Endothelial cell of umbilical vein (primary cell): ENCODE data around the gene CDR2. TPM values are rescaled to one million over a fixed set of nuclear protein-coding genes. Genes with fewer than 3 reads are reported as not detected.

Source experiments
- BruUV-seq: library from RNA; stranded (reverse); fragments of 400-500 nt; replicated peaks from 2 replicates; lab custom pipeline; 2021; lab: Mats Ljungman, UMichigan
- CTCF ChIA-PET: fragments of 300-600, 350-600 bp; sonication (Branson Sonifier 250); formaldehyde crosslinking; loops from one replicate; lab custom pipeline; 2021; ENCODE audit warnings: antibody characterized with exemption, inconsistent platforms; lab: Charles Lee
- POLR2A ChIA-PET: fragments of 300-600, 350-600 bp; sonication (Branson Sonifier 250); formaldehyde crosslinking; loops from one replicate; lab custom pipeline; 2021; ENCODE audit warnings: antibody characterized with exemption, inconsistent platforms; lab: Charles Lee
- DNase-seq: peaks from one replicate; pipeline ENCODE4 v3.0.0-alpha.2; 2011; ENCODE audit warnings: low read depth, low spot score
- FAIRE-seq: peaks from 2 replicates; lab custom pipeline; 2011; peaks lifted over from hg19 to GRCh38; lab: Jason Lieb, UNC
- H2AFZ ChIP-seq: 2 replicates; pipeline ENCODE4 v1.6.0; 2012; ENCODE audit warnings: low read depth, low read length, control low read depth, inconsistent platforms
- H3K27ac ChIP-seq: 2 replicates; pipeline ENCODE4 v1.5.1; 2011; ENCODE audit warnings: low read depth, mild to moderate bottlenecking, control low read depth, low read length, moderate library complexity; ENCODE audit not compliant: insufficient read depth
- H3K27me3 ChIP-seq, 2 experiments: 2 replicates each; pipeline versions ENCODE4 v1.6.0 to v1.6.1; 2011; ENCODE audit warnings: low read length in 2 of 2, mixed read lengths in 1 of 2; ENCODE audit not compliant: control insufficient read depth in 2 of 2, insufficient read depth in 2 of 2
- H3K36me3 ChIP-seq, 2 experiments: 2 replicates in 1 of 2; 3 replicates in 1 of 2; pipeline ENCODE4 v1.5.1; 2011; ENCODE audit warnings: low read length in 2 of 2, mild to moderate bottlenecking in 1 of 2, moderate library complexity in 1 of 2; ENCODE audit not compliant: control insufficient read depth in 2 of 2, insufficient read depth in 2 of 2; ENCODE audit errors: extremely low read depth in 1 of 2
- H3K4me1 ChIP-seq: 3 replicates; pipeline ENCODE4 v1.5.1; 2011; ENCODE audit warnings: mild to moderate bottlenecking, low read length; ENCODE audit not compliant: control insufficient read depth, insufficient read depth; ENCODE audit errors: extremely low read depth
- H3K4me2 ChIP-seq: 2 replicates; pipeline ENCODE4 v1.6.1; 2011; ENCODE audit warnings: low read length, control low read depth, mixed read lengths; ENCODE audit not compliant: insufficient read depth
- H3K4me3 ChIP-seq, 3 experiments: fragments of 200-600 bp in 1 of 3; sonication (generic), shearing (Covaris generic) in 1 of 3; replicated peaks in 1 of 3; 2 replicates each; pipeline ENCODE4 v1.5.1; 2011 to 2016; ENCODE audit warnings: control low read depth in 3 of 3, low read length in 3 of 3, mild to moderate bottlenecking in 2 of 3, inconsistent platforms in 1 of 3, low read depth in 1 of 3, moderate library complexity in 1 of 3; ENCODE audit not compliant: insufficient read depth in 1 of 3
- H3K79me2 ChIP-seq: 2 replicates; pipeline ENCODE4 v1.6.0; 2012; ENCODE audit warnings: low read length, inconsistent platforms; ENCODE audit not compliant: control insufficient read depth, insufficient read depth
- H3K9ac ChIP-seq: replicated peaks from 2 replicates; pipeline ENCODE3; 2011; ENCODE audit warnings: low read length, control low read depth; ENCODE audit not compliant: insufficient read depth; ENCODE audit errors: extremely low read depth
- H3K9me1 ChIP-seq: replicated peaks from 3 replicates; pipeline ENCODE4 v1.6.0; 2011; ENCODE audit warnings: mild to moderate bottlenecking, low read length; ENCODE audit not compliant: control insufficient read depth, insufficient read depth; ENCODE audit errors: extremely low read depth
- H3K9me3 ChIP-seq: replicated peaks from 2 replicates; pipeline ENCODE4 v1.5.1; 2012; ENCODE audit warnings: low read length, inconsistent platforms; ENCODE audit not compliant: control insufficient read depth, insufficient read depth
- H4K20me1 ChIP-seq: replicated peaks from 2 replicates; pipeline ENCODE3; 2011; ENCODE audit warnings: mild to moderate bottlenecking, low read length; ENCODE audit not compliant: control insufficient read depth, insufficient read depth; ENCODE audit errors: extremely low read depth
- EZH2 ChIP-seq: IDR thresholded peaks from 2 replicates; pipeline ENCODE4 v1.6.1; 2012; ENCODE audit warnings: borderline replicate concordance, low read depth, mild to moderate bottlenecking, moderate library complexity, low read length, inconsistent platforms; ENCODE audit not compliant: severe bottlenecking
- FOS ChIP-seq: IDR thresholded peaks from 2 replicates; pipeline ENCODE4 v1.6.1; 2011; ENCODE audit warnings: mild to moderate bottlenecking, low read length, moderate library complexity, borderline replicate concordance; ENCODE audit not compliant: insufficient read depth
- GATA2 ChIP-seq: IDR thresholded peaks from 2 replicates; pipeline ENCODE4 v1.7.0; 2011; ENCODE audit warnings: low read depth, mild to moderate bottlenecking, moderate library complexity, mixed read lengths, low read length; ENCODE audit not compliant: insufficient read length, insufficient read depth
- JUN ChIP-seq: IDR thresholded peaks from 2 replicates; pipeline ENCODE4 v1.6.1; 2011; ENCODE audit warnings: borderline replicate concordance, low read depth; ENCODE audit not compliant: insufficient read length, insufficient read depth
- MYC ChIP-seq: IDR thresholded peaks from one replicate; pipeline ENCODE4 v1.6.1; 2011; ENCODE audit warnings: mild to moderate bottlenecking, low read depth, low read length
- POLR2A ChIP-seq: IDR thresholded peaks from 2 replicates; pipeline ENCODE4 v1.6.1; 2012; ENCODE audit warnings: low read depth, mild to moderate bottlenecking, control low read depth, low read length
- POLR2AphosphoS5 ChIP-seq: IDR thresholded peaks from 2 replicates; pipeline ENCODE4 v1.6.1; 2012; ENCODE audit warnings: low read depth, mild to moderate bottlenecking, control low read depth, low read length, moderate library complexity; ENCODE audit not compliant: insufficient read depth
- dilution Hi-C: fragments of 300-500 bp; cut with MboI; formaldehyde crosslinking; loops from one replicate; pipeline ENCODE4 v1.15.0; 2019; ENCODE audit warnings: low sequenced_read_pairs; ENCODE audit not compliant: extremely low pct_ligation_motif_present
- intact Hi-C: fragments of 100-400 bp; cut with micrococcal nuclease; formaldehyde crosslinking; loops from one replicate; pipeline ENCODE4 v1.10.0; 2022
- polyA plus RNA-seq, 4 experiments: library from polyadenylated mRNA; depleted of rRNA in 3 of 4; stranded (reverse) in 3 of 4; unstranded in 1 of 4; fragments of >200 nt; gene quantifications; 2 replicates each; pipeline versions ENCODE4 v1.2.1 to v1.2.3, GENCODE V29; 2011 to 2012; ENCODE audit warnings: missing spikeins in 1 of 4
- total RNA-seq: library from RNA; stranded (reverse); gene quantifications from 2 replicates; pipeline ENCODE4 v1.2.3, GENCODE V29; 2021
- TF ChIP-seq, protein P1 (sequence below): IDR thresholded peaks from 2 replicates; pipeline ENCODE4 v1.6.1; 2011; ENCODE audit not compliant: insufficient read depth, insufficient read length
- TF ChIP-seq, protein P2 (sequence below), 2 donors: IDR thresholded peaks; 1 replicate in 1 of 2; 2 replicates in 1 of 2; pipeline ENCODE4 v1.5.1; 2011; ENCODE audit warnings: low read length in 2 of 2, mild to moderate bottlenecking in 2 of 2, moderate library complexity in 2 of 2, control low read depth in 1 of 2, inconsistent platforms in 1 of 2, low read depth in 1 of 2; ENCODE audit not compliant: insufficient read depth in 1 of 2; ENCODE audit errors: extremely low read depth in 1 of 2

The CDR2 gene
- total and polyA plus RNA-seq, 2 donors (not counting 3 experiments of a cell fraction or from before 2014, with no cell fraction given), result 35.3 to 61.9 TPM

DNA sequence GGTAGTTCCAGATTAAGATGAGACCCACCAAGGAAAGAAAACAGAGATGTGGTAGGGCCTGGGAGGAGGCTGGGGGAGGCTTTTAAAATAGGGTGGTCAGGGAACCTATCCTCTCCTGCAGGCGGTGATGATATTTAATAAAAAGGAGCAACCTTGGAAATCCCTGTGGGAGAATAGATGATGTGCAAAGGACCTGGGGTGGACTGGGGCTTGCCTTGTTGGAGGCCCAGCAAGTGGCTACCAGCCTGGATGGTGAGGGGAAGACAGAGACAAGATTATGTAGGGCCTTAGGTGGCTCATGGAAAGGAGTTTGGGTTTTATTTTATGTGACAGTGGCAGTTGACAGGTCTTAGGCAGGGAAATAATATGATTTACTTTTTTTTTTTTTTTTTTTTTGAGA is 75.4 kb downstream of the CDR2 start:
- Histone ChIP-seq H3K4me1 (no peaks in the 10 kb centered on the region), H3K36me3 (peaks cover 0 to 6% of the 10 kb centered on the region in 2 experiments), H3K9me3 (no peaks in the 10 kb centered on the region), H3K27me3 (no peaks in the 10 kb centered on the region), H3K79me2 (peaks cover 38% of the 10 kb centered on the region), H3K27ac (no peak overlapping the region), H3K4me2 (no peak overlapping the region), H4K20me1 (no peaks in the 10 kb centered on the region), H2AFZ (no peak overlapping the region), H3K9me1 (no peaks in the 10 kb centered on the region), H3K4me3 (no peak overlapping the region), H3K9ac (no peak overlapping the region)
- intact Hi-C loops, result no loop called here
- dilution Hi-C loops, result no loop called here
- TF ChIP-seq EZH2 (no peak), POLR2AphosphoS5 (no peak), JUN (no peak)
- TF ChIP-seq, protein P1, sequence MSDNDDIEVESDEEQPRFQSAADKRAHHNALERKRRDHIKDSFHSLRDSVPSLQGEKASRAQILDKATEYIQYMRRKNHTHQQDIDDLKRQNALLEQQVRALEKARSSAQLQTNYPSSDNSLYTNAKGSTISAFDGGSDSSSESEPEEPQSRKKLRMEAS, result no peak
- no peak for FAIRE-seq
- POLR2A ChIA-PET, result interaction anchor here (1.0 kb wide), 1 partner anchor 107 kb away, joined by 4 read pairs; no protein-coding TSS in a partner anchor
- no TSS peak for BruUV-seq
- no peak for DNase-seq
- CTCF ChIA-PET, result interaction anchor here (1.1 to 2.4 kb wide), 5 partner anchors 99 to 221 kb away, joined by 3 to 11 read pairs (median 6); no protein-coding TSS in a partner anchor

DNA sequence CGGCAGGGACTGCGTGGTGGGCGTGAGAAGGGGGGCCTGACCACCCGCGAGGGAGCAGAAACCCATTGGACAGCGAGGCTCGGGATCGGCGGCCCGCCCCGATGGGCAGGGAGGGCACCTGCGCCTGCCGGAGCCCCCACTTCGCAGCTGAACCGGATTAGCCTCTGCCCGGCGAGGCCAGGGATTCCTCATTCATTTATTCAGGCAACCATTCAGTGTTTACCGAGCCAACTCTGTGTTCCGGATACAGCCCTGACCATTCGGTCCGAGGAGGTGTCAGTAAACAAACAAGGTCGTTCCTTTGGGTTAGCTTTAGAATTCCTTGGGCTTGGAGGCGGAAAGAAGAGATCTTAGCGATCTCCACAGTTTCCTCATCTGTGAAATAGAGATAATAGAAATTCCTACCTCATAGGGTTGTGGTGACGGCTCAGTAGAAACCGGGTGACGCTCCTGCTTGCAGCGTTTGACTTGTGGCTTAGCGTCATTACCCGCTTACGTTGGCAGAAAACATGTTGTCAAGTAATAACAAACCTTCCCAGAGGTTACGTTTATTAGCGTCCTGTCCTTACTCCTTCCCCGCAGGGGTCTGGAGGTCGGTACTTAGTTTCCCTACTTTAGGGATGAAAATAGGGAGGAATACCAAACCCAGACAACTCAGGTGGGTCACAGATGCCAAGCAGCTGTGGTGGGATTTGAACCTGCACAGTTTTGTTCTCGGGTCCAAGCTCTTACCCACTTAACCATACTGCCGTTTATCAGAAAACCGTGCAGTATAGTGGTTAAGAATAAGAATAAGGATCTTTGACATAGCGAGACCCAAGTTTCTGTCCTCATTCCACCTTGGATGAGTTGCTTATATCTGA is 76.3 kb downstream of the CDR2 start:
- FAIRE-seq, result peak; percentile 61

More for the DNA sequence above, 76.3 kb downstream of the CDR2 start:
- peaks cover 0 to 6% of the 10 kb centered on the region in 2 experiments for H3K36me3 ChIP-seq
- no peaks in the 10 kb centered on the region for H3K27me3 ChIP-seq
- BruUV-seq, result TSS peak; percentile 100
- TF ChIP-seq POLR2A, result peak; percentile 92
- TF ChIP-seq FOS, result peak; percentile 12
- no peak for TF ChIP-seq MYC
- peak; percentile 98 for TF ChIP-seq POLR2AphosphoS5
- TF ChIP-seq, protein P1, result no peak
- no peak for TF ChIP-seq EZH2
- peak; percentile 26 for TF ChIP-seq JUN
- TF ChIP-seq, protein P2, sequence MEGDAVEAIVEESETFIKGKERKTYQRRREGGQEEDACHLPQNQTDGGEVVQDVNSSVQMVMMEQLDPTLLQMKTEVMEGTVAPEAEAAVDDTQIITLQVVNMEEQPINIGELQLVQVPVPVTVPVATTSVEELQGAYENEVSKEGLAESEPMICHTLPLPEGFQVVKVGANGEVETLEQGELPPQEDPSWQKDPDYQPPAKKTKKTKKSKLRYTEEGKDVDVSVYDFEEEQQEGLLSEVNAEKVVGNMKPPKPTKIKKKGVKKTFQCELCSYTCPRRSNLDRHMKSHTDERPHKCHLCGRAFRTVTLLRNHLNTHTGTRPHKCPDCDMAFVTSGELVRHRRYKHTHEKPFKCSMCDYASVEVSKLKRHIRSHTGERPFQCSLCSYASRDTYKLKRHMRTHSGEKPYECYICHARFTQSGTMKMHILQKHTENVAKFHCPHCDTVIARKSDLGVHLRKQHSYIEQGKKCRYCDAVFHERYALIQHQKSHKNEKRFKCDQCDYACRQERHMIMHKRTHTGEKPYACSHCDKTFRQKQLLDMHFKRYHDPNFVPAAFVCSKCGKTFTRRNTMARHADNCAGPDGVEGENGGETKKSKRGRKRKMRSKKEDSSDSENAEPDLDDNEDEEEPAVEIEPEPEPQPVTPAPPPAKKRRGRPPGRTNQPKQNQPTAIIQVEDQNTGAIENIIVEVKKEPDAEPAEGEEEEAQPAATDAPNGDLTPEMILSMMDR (IDR thresholded peaks at IDR 0.05; ENCODE audit: extremely low read depth in 1 of 2, insufficient read depth in 1 of 2, low read depth in 1 of 2, low read length in 2 of 2), result no peak
- peak; percentile 41 for TF ChIP-seq GATA2
- dilution Hi-C loops, result no loop called here
- peak overlapping the region; percentile 81 for H3K27ac ChIP-seq
- H3K9me3 ChIP-seq, result no peaks in the 10 kb centered on the region
- intact Hi-C loops, result loop anchor here (1.0 to 2.0 kb wide), 6 partner anchors 35 to 345 kb away; partner anchors contain the start of genes EEF2K, PDZD9 and UQCRC2
- CTCF ChIA-PET, result interaction anchor here (0.8 to 2.4 kb wide), 7 partner anchors 30 to 220 kb away, joined by 3 to 11 read pairs (median 6); partner anchors contain the start of gene EEF2K
- H3K4me1 ChIP-seq, result no peaks in the 10 kb centered on the region
- H3K4me2 ChIP-seq, result peak overlapping the region; percentile 60
- H3K9ac ChIP-seq, result peak overlapping the region; percentile 78
- peaks cover 37% of the 10 kb centered on the region for H3K79me2 ChIP-seq
- peak overlapping the region; percentile 66 to 83 (median 77) for H3K4me3 ChIP-seq
- no peaks in the 10 kb centered on the region for H3K9me1 ChIP-seq
- H2AFZ ChIP-seq, result peak overlapping the region; percentile 55
- POLR2A ChIA-PET, result interaction anchor here (1.0 kb wide), 1 partner anchor 106 kb away, joined by 4 read pairs; no protein-coding TSS in a partner anchor
- peak; percentile 93 for DNase-seq
- no peaks in the 10 kb centered on the region for H4K20me1 ChIP-seq
